NCI-H69 (cell line): Measurements from ENCODE around the gene SEMA4C.
"Not testable (repeated sequence)": the region's sequence is repeated elsewhere in the genome, so short reads cannot be mapped to it uniquely, and the experiment has no call there.

ENCODE experiments used
- DNase-seq: peaks from one replicate; lab custom pipeline; 2025; lab: John Stamatoyannopoulos, UW

The SEMA4C gene

DNA sequence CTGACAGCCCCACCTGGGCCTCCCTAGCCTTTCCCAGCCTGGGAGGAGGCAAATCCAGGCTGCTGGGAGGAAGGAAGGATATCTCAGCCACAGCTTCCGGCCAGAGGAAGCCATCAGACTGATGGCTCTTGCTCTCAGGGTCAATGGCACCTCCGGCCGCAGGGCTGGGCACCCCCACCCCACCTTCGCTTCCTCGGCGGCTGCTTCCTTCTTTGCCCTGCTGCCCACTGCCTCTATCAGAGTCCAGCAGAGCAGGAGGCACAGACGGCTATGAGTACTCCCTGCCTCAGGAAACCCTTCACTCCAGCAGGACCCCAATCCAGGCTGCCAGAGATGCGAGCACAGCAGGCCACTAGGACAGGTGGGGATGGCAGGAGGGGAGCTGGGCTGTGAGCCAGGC is 3.3 kb downstream of the SEMA4C start:
- DNase-seq, result no peak

GRCh38 chr2:96866149-96866548 is 3.7 kb downstream of the SEMA4C start:
- DNase-seq, result no peak

- DNase-seq, result no peak
Observed at GRCh38 chr2:96865654-96866053, 4.2 kb downstream of the SEMA4C start.

- no peak for DNase-seq
Observed at GRCh38 chr2:96864343-96865091, 5.4 kb downstream of the SEMA4C start.

DNA sequence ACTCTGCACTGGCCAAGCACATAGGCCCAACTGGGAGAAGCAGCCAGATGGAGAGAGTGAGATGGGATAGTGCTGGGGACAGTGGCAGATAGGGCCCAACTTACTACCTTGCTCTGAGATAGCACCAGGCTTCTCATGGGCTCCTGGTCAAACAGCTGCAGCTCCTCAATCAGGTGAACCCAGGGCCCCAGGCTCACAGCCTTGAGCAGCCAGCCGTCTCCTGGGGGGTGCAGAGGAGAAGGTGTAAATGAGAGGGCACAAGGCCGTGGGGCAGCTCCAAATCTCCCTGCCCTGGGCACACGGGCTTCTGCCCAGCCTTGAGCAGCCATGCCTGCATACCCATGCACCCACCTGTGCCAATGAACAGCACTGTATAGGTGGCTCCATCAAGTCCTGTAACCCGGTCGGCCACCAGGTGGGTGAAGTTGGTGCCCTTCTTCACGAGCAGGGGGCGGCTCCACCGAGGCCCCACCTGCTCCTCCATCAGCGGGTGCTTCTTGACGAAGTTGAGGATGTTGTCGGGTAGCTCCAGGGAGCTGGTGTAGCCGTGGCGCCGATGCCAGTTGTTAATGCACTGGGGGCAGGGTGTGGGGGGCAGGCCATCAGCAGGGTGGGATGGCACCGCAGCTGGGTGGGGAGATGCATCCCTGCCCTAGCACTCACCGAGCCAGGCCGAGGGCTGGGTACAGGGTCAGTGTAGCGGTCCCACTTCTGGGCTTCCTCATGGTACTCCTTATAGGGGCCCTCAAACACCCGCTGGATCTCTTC is 6.1 kb downstream of the SEMA4C start:
- no peak for DNase-seq

- not testable (repeated sequence) for DNase-seq
Observed at GRCh38 chr2:96863056-96863455, 6.8 kb downstream of the SEMA4C start.

GRCh38 chr2:96861074-96861473 is 8.8 kb downstream of the SEMA4C start:
- DNase-seq, result no peak

- DNase-seq, result no peak
Observed at GRCh38 chr2:96860065-96861029, 9.5 kb downstream of the SEMA4C start.

GRCh38 chr2:96859681-96860064 is 10.2 kb downstream of the SEMA4C start:
- no peak for DNase-seq

- DNase-seq, result no peak
Observed at GRCh38 chr2:96859099-96859649, 10.7 kb downstream of the SEMA4C start.

DNA sequence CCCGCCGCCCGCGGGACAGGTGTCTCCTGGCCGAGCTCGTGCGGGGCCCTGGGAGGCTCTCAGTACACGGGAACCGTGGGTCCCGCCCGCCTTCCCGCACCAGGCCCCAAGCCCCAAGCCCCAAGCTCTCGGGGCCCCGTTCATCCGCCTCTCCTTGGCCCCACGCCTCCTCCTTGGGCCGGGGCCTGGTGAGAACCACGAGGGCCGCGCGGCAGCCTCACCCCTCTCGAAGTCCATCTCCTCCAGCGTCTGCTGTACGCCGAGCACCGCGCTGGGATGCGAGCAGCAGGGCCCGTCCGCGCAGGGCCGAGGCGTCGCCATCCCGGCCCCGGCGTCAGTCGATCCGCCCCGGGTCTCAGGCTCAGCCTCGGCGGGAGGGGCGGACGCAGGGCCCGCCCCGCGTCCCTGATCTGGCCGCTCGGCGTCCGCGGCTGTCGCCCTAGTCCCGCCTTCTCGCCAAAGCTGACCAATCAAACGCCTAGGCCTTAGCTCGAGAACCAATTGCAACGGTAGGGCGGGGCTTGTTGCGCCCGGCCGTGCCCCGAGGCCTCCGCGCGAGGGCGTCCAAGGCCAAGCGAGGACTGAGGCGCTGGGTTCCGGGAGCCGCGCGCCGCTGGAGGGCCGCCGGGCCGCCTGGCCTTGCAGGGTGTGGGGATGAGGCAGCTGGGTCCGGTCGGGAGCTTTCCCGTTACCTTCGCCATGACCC is 12.1 kb downstream of the SEMA4C start, which contains the start of gene ANKRD39:
Gene ANKRD39 (minus strand): TSS at position 350 of the 706 bp plus-strand sequence. CDS start 29 bp downstream, at position 321.
- peak; percentile 96 for DNase-seq

DNA sequence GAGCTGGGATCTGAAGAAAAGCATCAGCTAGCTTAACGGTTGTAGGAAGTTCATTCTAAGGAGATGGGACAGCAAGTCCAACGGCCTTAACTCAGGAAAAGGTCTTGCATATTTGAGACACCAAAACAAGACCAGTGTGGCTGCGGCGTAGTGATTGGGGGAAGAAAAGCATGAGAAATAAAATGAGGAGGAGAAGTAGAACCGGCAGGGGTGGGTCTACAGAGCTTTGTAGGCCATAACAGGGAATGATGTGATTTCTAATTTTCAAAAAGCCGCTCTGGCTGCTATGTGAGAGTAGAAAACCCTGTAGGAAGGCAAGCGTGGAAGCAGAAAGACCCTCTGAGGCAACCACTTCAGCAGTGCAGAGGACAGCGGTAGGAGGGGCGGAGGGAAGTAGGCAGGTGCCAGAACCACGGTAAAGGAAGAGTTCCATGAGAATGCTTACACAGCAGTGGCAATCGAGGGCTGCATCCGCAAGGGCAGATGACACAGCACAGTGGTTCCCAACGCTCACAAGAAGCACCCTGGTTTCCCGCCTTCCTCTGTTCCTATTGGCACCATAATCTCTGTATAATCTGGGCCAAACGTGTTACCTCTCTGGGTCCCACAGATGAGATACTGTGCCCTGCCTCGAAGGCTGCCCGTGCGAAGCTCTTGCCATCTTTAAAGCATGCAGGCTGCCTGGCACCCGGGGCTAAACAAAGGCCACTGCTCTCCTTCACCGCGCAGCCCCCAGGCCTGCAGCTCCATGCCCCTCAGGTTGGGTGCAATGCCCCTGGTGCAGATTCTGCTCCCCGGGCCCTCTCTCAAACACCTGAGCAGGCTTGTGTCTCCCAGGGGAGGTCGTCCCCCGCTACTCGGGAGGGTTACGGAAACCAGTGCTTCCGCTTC is 12.9 kb downstream of the SEMA4C start:
- DNase-seq, result peak; percentile 57

DNA sequence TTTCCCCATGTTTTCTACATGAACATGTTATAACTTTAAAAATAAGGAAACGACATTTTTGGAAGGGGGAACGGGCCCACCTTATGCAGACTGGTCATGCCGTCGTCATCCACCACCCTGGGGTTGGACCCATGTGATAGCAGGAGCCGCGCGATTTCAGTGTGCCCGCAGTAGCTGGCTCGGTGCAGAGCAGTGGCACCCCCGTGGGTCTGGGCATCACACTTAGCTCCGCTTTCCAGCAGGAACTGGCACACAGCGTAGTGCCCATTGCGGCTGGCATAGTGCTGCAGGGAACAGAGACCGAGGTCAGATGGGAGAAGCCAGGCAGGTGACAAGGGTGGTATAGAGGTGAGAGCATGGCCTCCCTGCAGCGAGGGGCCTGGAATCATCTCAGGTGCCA is 16.6 kb downstream of the SEMA4C start:
- no peak for DNase-seq

DNA sequence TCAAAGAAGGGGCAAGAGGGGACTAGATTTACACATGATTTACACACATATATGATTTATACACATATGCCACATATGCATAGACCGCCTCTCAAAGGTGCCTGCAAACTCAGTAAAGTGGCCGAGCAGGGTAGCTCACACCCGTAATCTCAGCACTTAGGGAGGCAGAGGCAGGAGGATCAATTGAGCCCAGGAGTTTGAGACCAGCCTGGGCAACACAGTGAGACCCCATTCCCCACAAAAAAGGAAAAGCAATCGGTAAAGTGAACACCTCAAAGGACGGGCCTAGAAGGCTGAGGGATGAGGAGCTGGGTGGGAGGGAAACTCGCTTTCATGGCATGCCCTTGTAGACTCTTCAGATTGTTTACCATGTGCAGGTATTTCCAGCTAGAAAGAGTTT is 17.2 kb downstream of the SEMA4C start:
- DNase-seq, result no peak

GRCh38 chr2:96848264-96848663 is 21.6 kb downstream of the SEMA4C start:
- DNase-seq, result no peak

DNA sequence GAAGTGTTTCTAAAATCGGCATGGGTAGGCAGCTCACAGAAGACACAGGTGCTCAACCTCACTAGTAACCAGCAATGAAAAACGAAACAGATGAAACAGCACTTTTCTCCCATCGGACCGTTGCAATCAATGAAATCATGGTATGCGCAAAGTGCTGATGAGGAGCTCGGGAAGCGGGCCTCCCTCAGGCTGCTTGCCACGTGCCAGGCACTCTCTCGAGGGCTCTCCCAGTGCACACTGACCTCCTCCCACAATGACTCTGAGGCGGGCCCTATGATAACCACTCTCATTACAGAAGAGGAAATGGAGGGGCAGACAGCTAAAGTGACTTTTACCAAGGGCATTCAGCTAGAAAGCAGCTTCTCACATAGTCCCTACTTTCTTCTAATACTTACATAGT is 22.3 kb downstream of the SEMA4C start:
- no peak for DNase-seq

DNA sequence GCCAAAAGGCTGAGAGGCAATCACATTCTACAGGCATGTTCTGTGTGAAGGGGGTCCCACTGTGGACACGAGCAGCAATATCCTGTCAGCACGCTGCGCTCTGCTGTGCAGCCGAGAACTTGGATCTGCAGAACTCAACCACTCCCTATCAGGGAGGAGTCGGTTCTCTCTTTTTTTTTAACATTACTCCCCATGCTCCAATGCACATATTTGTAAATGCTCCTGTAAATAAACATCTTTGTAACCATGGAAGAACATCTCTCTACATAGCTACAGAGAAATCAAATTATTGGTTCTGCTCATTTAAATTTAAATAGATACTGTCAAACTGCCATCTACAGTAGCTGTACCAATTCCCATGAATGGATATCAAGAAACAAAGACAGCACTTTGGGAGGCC is 23.1 kb downstream of the SEMA4C start:
- DNase-seq, result no peak

GRCh38 chr2:96844405-96844808 is 25.5 kb downstream of the SEMA4C start:
- DNase-seq, result no peak

GRCh38 chr2:96843538-96844268 is 26.2 kb downstream of the SEMA4C start, which contains the start of gene ANKRD23:
Gene ANKRD23, minus strand, starts transcription at chr2:96844021. Its CDS starts 29 bp downstream, at chr2:96843992.
- no peak for DNase-seq
